K562 (cell line): Measurements from ENCODE around the gene TTC39A. TPM values are rescaled to one million over a fixed set of nuclear protein-coding genes. Genes with fewer than 3 reads are reported as not detected.

ENCODE experiments used
- CBX3 ChIP-seq, 2 experiments: IDR thresholded peaks; 1 replicate in 1 of 2; 2 replicates in 1 of 2; pipeline ENCODE4 v1.6.1; 2012; ENCODE audit warnings: inconsistent platforms in 2 of 2, low read length in 2 of 2, borderline replicate concordance in 1 of 2, control low read depth in 1 of 2
- ILF3 ChIP-seq: fragments of 450-650 bp; IDR thresholded peaks from 2 replicates; pipeline ENCODE4 v1.6.1; 2018; ENCODE audit warnings: antibody characterized with exemption, mild to moderate bottlenecking, moderate library complexity, borderline replicate concordance
- MAZ ChIP-seq, 2 experiments: fragments of 450-650 bp in 1 of 2; sonication (generic) in 1 of 2; formaldehyde crosslinking; IDR thresholded peaks in 1 of 2; conservative IDR thresholded peaks in 1 of 2; 2 replicates each; pipeline versions ENCODE4 v1.4.0 to v1.5.0; 2020; ENCODE audit warnings: mild to moderate bottlenecking in 1 of 2, missing genetic modification reagents in 1 of 2
- MED1 ChIP-seq: sonication (generic); formaldehyde crosslinking; IDR thresholded peaks from 2 replicates; pipeline ENCODE4 v1.8.1; 2023; ENCODE audit warnings: missing genetic modification reagents, borderline replicate concordance
- POLR2AphosphoS5 ChIP-seq: IDR thresholded peaks from 2 replicates; pipeline ENCODE4 v1.6.1; 2011; ENCODE audit warnings: mild to moderate bottlenecking, low read depth, low read length, moderate library complexity; ENCODE audit not compliant: control insufficient read depth, insufficient read depth
- RAD21 ChIP-seq, 2 experiments: fragments of 250-450 bp in 1 of 2; fragments of 450-650 bp in 1 of 2; sonication (Bioruptor Pico) in 1 of 2; formaldehyde crosslinking in 1 of 2; IDR thresholded peaks in 1 of 2; conservative IDR thresholded peaks in 1 of 2; 2 replicates each; pipeline versions ENCODE4 v1.4.0 to v1.8.0; 2020 to 2022; ENCODE audit warnings: mild to moderate bottlenecking in 2 of 2, moderate library complexity in 1 of 2
- SRSF9 ChIP-seq: fragments of 200-400 bp; formaldehyde crosslinking; IDR thresholded peaks from 2 replicates; pipeline ENCODE4 v1.6.1; 2017; ENCODE audit warnings: low read depth, low read length, borderline replicate concordance
- TAF7 ChIP-seq: fragments of 450-650 bp; IDR thresholded peaks from 2 replicates; pipeline ENCODE4 v1.6.1; 2016; ENCODE audit warnings: missing genetic modification characterization, missing compliant biosample characterization
- ZNF140 ChIP-seq: fragments of 250-450 bp; sonication (Bioruptor Pico); IDR thresholded peaks from 2 replicates; pipeline ENCODE4 v1.8.0; 2021; ENCODE audit warnings: moderate library complexity, mild to moderate bottlenecking, inconsistent platforms
- ZNF444 ChIP-seq: fragments of 250-450 bp; sonication (Bioruptor Pico); IDR thresholded peaks from 2 replicates; pipeline ENCODE4 v1.4.0; 2020; ENCODE audit warnings: mild to moderate bottlenecking, moderate library complexity
- ZNF449 ChIP-seq: fragments of 250-450 bp; sonication (Bioruptor Pico); IDR thresholded peaks from 2 replicates; pipeline ENCODE4 v1.8.0; 2022; ENCODE audit warnings: moderate library complexity, mild to moderate bottlenecking, inconsistent platforms
- ZNF609 ChIP-seq: sonication (generic); formaldehyde crosslinking; IDR thresholded peaks from 2 replicates; pipeline ENCODE4 v1.8.1; 2023; ENCODE audit warnings: missing genetic modification reagents, mild to moderate bottlenecking, borderline replicate concordance
- polyA plus RNA-seq, 8 experiments: library from polyadenylated mRNA; depleted of rRNA in 4 of 8; stranded (reverse) in 5 of 8; unstranded in 3 of 8; fragments of >200 nt; fragmentation: Nextera tagmentation in 2 of 8; fragmentation: Illumina TruSeq in 1 of 8; extraction: Ambion mirVana in 2 of 8; extraction: Trizol in 1 of 8; gene quantifications; 2 replicates each; pipeline versions ENCODE4 v1.2.1 to v1.2.3, GENCODE V29; 2011 to 2014; ENCODE audit warnings: inconsistent platforms in 1 of 8, missing spikeins in 1 of 8
- total RNA-seq, 7 experiments: library from RNA; depleted of rRNA in 6 of 7; stranded (reverse); fragments of >200 nt in 6 of 7; fragmentation: Illumina TruSeq in 2 of 7; extraction: Trizol in 2 of 7; gene quantifications; 2 replicates each; pipeline versions ENCODE4 v1.2.1 to v1.2.3, GENCODE V29; 2011 to 2021; ENCODE audit warnings: low replicate concordance in 1 of 7
- TF ChIP-seq, protein P1 (sequence below): fragments of 250-450 bp; sonication (Bioruptor Pico); IDR thresholded peaks from 2 replicates; pipeline ENCODE4 v1.8.0; 2021; ENCODE audit warnings: borderline replicate concordance, mild to moderate bottlenecking, moderate library complexity; ENCODE audit not compliant: poor library complexity, severe bottlenecking
- TF ChIP-seq, protein P2 (sequence below): fragments of 250-450 bp; sonication (Bioruptor Pico); IDR thresholded peaks from 2 replicates; pipeline ENCODE4 v1.5.0; 2021

TTC39A gene
- total and polyA plus RNA-seq, 9 of the 15 experiments (the other 6 are each of a cell fraction or from before 2014, with no cell fraction given), result 0.18 to 0.82 (median 0.35) TPM

DNA sequence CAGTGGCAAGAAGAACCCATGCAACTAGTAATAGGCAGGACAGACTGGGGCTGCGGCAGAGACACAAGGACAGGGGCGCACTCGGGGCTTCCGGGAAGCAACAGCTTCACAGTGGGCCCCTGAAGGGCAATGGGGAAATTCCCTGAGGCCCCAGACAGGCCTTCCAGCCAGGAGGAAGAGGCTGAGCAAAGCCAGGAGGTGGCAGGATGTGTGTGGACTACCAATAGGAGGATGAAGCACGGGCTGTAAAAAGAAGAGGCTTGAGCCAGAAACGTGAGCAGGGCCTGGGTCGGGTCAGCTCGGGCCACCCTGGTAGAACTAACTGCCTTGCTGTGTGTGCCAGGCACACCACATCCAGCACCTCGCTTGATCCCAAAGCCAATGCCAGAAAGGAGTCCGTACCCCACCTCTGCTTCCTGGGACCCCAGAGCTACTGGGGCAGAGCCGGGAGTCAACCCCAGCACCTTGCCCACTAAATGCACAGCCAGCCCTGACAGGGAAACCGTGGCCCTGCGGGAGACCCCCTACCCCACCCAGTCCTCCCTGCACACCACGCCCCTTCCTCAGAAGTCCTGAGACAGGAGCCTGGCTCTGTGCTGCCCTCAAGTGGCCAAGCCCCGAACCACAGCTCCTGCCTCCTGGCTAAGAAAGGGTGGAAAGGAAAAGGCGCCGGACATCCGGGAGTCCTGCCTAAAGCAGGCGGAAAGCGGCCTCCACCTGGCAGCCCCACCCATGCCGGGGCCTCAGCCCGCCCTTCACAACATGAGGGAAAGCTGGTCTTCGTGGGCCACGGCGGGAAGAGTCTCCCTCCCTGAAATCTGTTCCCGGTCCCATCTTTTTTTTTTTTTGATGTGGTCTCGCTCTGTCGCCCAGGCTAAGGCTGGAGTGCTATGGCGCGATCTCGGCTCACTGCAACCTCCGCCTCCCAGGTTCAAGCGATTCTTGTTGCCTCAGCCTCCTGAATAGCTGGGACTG is 33.7 kb downstream of the TTC39A start (continued):
- TF ChIP-seq ZNF609 (no peak), ZNF140 (CRISPR knock-in tag) (no peak), ILF3 (no peak), POLR2AphosphoS5 (no peak), MED1 (CRISPR knock-in tag) (no peak), ZNF444 (no peak), ZNF449 (CRISPR knock-in tag) (no peak), MAZ (CRISPR knock-in tag; conservative IDR thresholded peaks at IDR 0.05 in 1 of 2, IDR thresholded peaks at IDR 0.05 in 1 of 2) (peak; percentile 24 to 81; a peak in 3 of 4 replicates), TAF7 (tag) (no peak), RAD21 (CRISPR knock-in tag; conservative IDR thresholded peaks at IDR 0.05 in 1 of 2, IDR thresholded peaks at IDR 0.05 in 1 of 2) (peak; percentile 90 to 94), CBX3 (IDR thresholded peaks at IDR 0.05; ENCODE audit: borderline replicate concordance in 1 of 2, low read length in 2 of 2) (0 out of 3 replicates have a peak, but pooled peaks of 1 of the 2 experiments have one; percentile 13), SRSF9 (no peak)
- TF ChIP-seq, protein P1, sequence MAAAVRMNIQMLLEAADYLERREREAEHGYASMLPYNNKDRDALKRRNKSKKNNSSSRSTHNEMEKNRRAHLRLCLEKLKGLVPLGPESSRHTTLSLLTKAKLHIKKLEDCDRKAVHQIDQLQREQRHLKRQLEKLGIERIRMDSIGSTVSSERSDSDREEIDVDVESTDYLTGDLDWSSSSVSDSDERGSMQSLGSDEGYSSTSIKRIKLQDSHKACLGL (CRISPR knock-in tag), result no peak
- TF ChIP-seq, protein P2, sequence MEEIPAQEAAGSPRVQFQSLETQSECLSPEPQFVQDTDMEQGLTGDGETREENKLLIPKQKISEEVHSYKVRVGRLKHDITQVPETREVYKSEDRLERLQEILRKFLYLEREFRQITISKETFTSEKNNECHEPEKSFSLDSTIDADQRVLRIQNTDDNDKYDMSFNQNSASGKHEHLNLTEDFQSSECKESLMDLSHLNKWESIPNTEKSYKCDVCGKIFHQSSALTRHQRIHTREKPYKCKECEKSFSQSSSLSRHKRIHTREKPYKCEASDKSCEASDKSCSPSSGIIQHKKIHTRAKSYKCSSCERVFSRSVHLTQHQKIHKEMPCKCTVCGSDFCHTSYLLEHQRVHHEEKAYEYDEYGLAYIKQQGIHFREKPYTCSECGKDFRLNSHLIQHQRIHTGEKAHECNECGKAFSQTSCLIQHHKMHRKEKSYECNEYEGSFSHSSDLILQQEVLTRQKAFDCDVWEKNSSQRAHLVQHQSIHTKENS (CRISPR knock-in tag), result no peak
